ENCODE results near the gene SOX18.
"Not testable (repeated sequence)": the region's sequence is repeated elsewhere in the genome, so short reads cannot be mapped to it uniquely, and the experiment has no call there.

Gene SOX18

GRCh38 chr20:64049060-64049877, at the start of gene SOX18:
TSS of gene SOX18 (minus strand) at chr20:64049639. CDS start at chr20:64049516, 123 bp downstream.
- Mint-ChIP-seq H3K36me3 (ENCODE audit: insufficient read depth) (peaks cover 5% of the 10 kb centered on the region), H3K4me3 (peak within 1 kb of the TSS; percentile 57), H3K9me3 (no peaks in the 10 kb centered on the region), H3K4me1 (peaks cover 11% of the 10 kb centered on the region), H3K27ac (ENCODE audit: low read depth) (no peak within 1 kb of the TSS), H3K27me3 (peaks cover 34% of the 10 kb centered on the region)
- DNase-seq (ENCODE audit: low spot score in 2 of 2) (no peak), ATAC-seq (replicated peaks; ENCODE audit: extremely low read depth, poor library complexity, severe bottlenecking) (peak; percentile 46)

- Mint-ChIP-seq H3K9me3 (no peaks in the 10 kb centered on the region), H3K4me3 (no peak overlapping the region), H3K4me1 (no peaks in the 10 kb centered on the region), H3K27me3 (peaks cover 20% of the 10 kb centered on the region), H3K36me3 (ENCODE audit: insufficient read depth) (peaks cover 1% of the 10 kb centered on the region), H3K27ac (ENCODE audit: low read depth) (no peak overlapping the region)
- DNase-seq (ENCODE audit: low spot score in 2 of 2) = no peak
- ATAC-seq (replicated peaks; ENCODE audit: extremely low read depth, poor library complexity, severe bottlenecking) = no peak
Observed at GRCh38 chr20:64098471-64099013, 49.1 kb upstream of the SOX18 start.

GRCh38 chr20:64096535-64096934, 47.1 kb upstream of the SOX18 start:
- no peaks in the 10 kb centered on the region for H3K9me3 Mint-ChIP-seq
- DNase-seq (ENCODE audit: low spot score in 2 of 2) (no peak), ATAC-seq (replicated peaks; ENCODE audit: extremely low read depth, poor library complexity, severe bottlenecking) (no peak)
- H3K4me3 Mint-ChIP-seq = no peak overlapping the region
- H3K36me3 Mint-ChIP-seq (ENCODE audit: insufficient read depth) = no peaks in the 10 kb centered on the region
- H3K27me3 Mint-ChIP-seq = peaks cover 7% of the 10 kb centered on the region
- H3K27ac Mint-ChIP-seq (ENCODE audit: low read depth) = no peak overlapping the region
- no peaks in the 10 kb centered on the region for H3K4me1 Mint-ChIP-seq

GRCh38 chr20:64095927-64096326, 46.5 kb upstream of the SOX18 start:
- DNase-seq (ENCODE audit: low spot score in 2 of 2) (no peak), ATAC-seq (replicated peaks; ENCODE audit: extremely low read depth, poor library complexity, severe bottlenecking) (no peak)
- H3K4me3 Mint-ChIP-seq = no peak overlapping the region
- no peaks in the 10 kb centered on the region for H3K4me1 Mint-ChIP-seq
- no peak overlapping the region for H3K27ac Mint-ChIP-seq (ENCODE audit: low read depth)
- no peaks in the 10 kb centered on the region for H3K36me3 Mint-ChIP-seq (ENCODE audit: insufficient read depth)
- H3K27me3 Mint-ChIP-seq = peaks cover under 1% of the 10 kb centered on the region
- no peaks in the 10 kb centered on the region for H3K9me3 Mint-ChIP-seq

DNA sequence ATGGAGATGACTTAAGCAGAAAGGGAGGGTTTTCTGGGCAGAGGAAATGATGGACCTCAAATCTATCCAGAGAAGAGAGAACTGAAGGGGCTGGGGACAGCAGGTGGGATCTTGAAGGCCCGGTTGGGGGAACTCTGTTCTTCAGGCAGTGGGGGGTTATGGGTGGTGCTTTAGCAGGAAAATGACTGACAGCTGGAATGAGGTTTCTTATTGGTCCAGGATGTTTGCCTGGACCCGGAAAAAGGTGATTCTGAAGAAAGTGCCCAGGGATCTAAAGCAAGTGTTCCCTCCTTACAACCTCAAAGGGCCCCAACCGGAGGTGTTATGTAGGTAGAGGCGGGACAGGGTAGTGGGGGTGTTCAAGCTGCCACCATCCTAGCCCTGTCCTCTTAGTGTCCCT, 46.0 kb upstream of the SOX18 start:
- Mint-ChIP-seq H3K9me3 (no peaks in the 10 kb centered on the region), H3K36me3 (ENCODE audit: insufficient read depth) (no peaks in the 10 kb centered on the region), H3K4me3 (no peak overlapping the region), H3K27me3 (no peaks in the 10 kb centered on the region), H3K4me1 (no peaks in the 10 kb centered on the region), H3K27ac (ENCODE audit: low read depth) (no peak overlapping the region)
- DNase-seq (ENCODE audit: low spot score in 2 of 2) (no peak), ATAC-seq (replicated peaks; ENCODE audit: extremely low read depth, poor library complexity, severe bottlenecking) (no peak)

- Mint-ChIP-seq H3K36me3 (ENCODE audit: insufficient read depth) (no peaks in the 10 kb centered on the region), H3K27me3 (no peaks in the 10 kb centered on the region), H3K4me3 (no peak overlapping the region), H3K27ac (ENCODE audit: low read depth) (no peak overlapping the region), H3K9me3 (no peaks in the 10 kb centered on the region), H3K4me1 (no peaks in the 10 kb centered on the region)
- no peak for ATAC-seq (replicated peaks; ENCODE audit: extremely low read depth, poor library complexity, severe bottlenecking)
- DNase-seq (ENCODE audit: low spot score in 2 of 2) = no peak
Observed at GRCh38 chr20:64093013-64093503, 43.6 kb upstream of the SOX18 start.

GRCh38 chr20:64092258-64093012, 43.0 kb upstream of the SOX18 start:
- H3K27me3 Mint-ChIP-seq = no peaks in the 10 kb centered on the region
- no peaks in the 10 kb centered on the region for H3K36me3 Mint-ChIP-seq (ENCODE audit: insufficient read depth)
- H3K9me3 Mint-ChIP-seq = no peaks in the 10 kb centered on the region
- DNase-seq (ENCODE audit: low spot score in 2 of 2) (no peak), ATAC-seq (replicated peaks; ENCODE audit: extremely low read depth, poor library complexity, severe bottlenecking) (no peak)
- H3K4me1 Mint-ChIP-seq = no peaks in the 10 kb centered on the region
- no peak overlapping the region for H3K27ac Mint-ChIP-seq (ENCODE audit: low read depth)
- H3K4me3 Mint-ChIP-seq = no peak overlapping the region

GRCh38 chr20:64091770-64092169, 42.3 kb upstream of the SOX18 start:
- H3K4me1 Mint-ChIP-seq = no peaks in the 10 kb centered on the region
- H3K4me3 Mint-ChIP-seq = no peak overlapping the region
- DNase-seq (ENCODE audit: low spot score in 2 of 2) (no peak), ATAC-seq (replicated peaks; ENCODE audit: extremely low read depth, poor library complexity, severe bottlenecking) (no peak)
- H3K9me3 Mint-ChIP-seq = no peaks in the 10 kb centered on the region
- no peak overlapping the region for H3K27ac Mint-ChIP-seq (ENCODE audit: low read depth)
- H3K36me3 Mint-ChIP-seq (ENCODE audit: insufficient read depth) = no peaks in the 10 kb centered on the region
- no peaks in the 10 kb centered on the region for H3K27me3 Mint-ChIP-seq

DNA sequence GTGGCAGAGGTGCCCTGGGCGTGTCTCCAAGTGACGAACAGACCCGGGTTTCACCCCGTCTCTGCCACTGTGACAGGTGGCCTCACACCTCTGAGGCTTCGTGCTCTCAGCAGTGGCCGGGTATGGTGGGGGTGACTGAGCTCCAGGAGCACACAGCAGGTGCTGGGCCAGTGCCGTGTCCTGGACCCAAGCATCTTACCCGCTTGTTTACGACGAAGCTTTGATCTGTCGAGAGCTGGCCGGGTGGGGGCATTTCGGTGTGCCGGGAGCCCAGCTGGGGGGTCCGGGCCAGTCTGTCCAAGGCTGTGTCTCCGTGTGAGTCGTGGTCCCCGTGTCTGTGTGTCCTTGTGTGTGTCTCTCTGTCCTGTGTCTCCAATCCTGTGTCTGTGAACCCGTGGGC, 41.9 kb upstream of the SOX18 start:
- H3K36me3 Mint-ChIP-seq (ENCODE audit: insufficient read depth) = no peaks in the 10 kb centered on the region
- no peaks in the 10 kb centered on the region for H3K27me3 Mint-ChIP-seq
- no peak overlapping the region for H3K4me3 Mint-ChIP-seq
- DNase-seq (ENCODE audit: low spot score in 2 of 2) = no peak
- no peaks in the 10 kb centered on the region for H3K9me3 Mint-ChIP-seq
- ATAC-seq (replicated peaks; ENCODE audit: extremely low read depth, poor library complexity, severe bottlenecking) = no peak
- H3K4me1 Mint-ChIP-seq = no peaks in the 10 kb centered on the region
- H3K27ac Mint-ChIP-seq (ENCODE audit: low read depth) = no peak overlapping the region

GRCh38 chr20:64090165-64090564, 40.7 kb upstream of the SOX18 start:
- no peak for ATAC-seq (replicated peaks; ENCODE audit: extremely low read depth, poor library complexity, severe bottlenecking)
- Mint-ChIP-seq H3K4me1 (no peaks in the 10 kb centered on the region), H3K36me3 (ENCODE audit: insufficient read depth) (no peaks in the 10 kb centered on the region), H3K27me3 (no peaks in the 10 kb centered on the region), H3K4me3 (no peak overlapping the region), H3K9me3 (no peaks in the 10 kb centered on the region), H3K27ac (ENCODE audit: low read depth) (no peak overlapping the region)
- DNase-seq (ENCODE audit: low spot score in 2 of 2) = no peak

DNA sequence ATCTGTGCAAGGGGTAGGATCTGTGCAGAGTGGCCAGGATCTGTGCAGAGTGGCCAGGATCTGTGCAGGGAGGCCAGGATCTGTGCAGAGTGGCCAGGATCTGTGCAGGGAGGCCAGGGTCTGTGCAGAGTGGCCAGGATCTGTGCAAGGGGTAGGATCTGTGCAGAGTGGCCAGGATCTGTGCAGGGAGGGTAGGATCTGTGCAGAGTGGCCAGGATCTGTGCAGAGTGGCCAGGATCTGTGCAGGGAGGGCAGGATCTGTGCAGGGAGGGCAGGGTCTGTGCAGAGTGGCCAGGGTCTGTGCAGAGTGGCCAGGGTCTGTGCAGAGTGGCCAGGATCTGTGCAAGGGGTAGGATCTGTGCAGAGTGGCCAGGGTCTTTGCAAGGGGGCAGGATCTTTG, 39.1 kb upstream of the SOX18 start:
- not testable (repeated sequence) for DNase-seq (ENCODE audit: low spot score in 2 of 2); ATAC-seq (replicated peaks; ENCODE audit: extremely low read depth, poor library complexity, severe bottlenecking); H3K27ac Mint-ChIP-seq (ENCODE audit: low read depth); H3K36me3 Mint-ChIP-seq (ENCODE audit: insufficient read depth); H3K4me1 Mint-ChIP-seq; H3K9me3 Mint-ChIP-seq; H3K27me3 Mint-ChIP-seq; H3K4me3 Mint-ChIP-seq

DNA sequence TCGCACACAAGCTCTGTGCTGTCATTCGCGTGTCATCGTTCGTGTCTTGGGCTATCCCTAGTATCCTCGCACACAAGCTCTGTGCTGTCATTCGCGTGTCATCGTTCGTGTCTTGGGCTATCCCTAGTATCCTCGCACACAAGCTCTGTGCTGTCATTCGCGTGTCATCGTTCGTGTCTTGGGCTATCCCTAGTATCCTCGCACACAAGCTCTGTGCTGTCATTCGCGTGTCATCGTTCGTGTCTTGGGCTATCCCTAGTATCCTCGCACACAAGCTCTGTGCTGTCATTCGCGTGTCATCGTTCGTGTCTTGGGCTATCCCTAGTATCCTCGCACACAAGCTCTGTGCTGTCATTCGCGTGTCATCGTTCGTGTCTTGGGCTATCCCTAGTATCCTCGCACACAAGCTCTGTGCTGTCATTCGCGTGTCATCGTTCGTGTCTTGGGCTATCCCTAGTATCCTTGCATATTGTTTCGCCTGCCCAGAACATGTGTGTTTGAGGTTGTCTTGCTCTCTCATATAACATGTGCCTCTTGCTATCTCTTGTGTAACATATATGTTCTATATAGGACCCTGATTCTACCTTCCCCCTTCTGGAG, 37.9 kb upstream of the SOX18 start:
- not testable (repeated sequence) for H3K36me3 Mint-ChIP-seq (ENCODE audit: insufficient read depth); H3K27ac Mint-ChIP-seq (ENCODE audit: low read depth); ATAC-seq (replicated peaks; ENCODE audit: extremely low read depth, poor library complexity, severe bottlenecking); DNase-seq (ENCODE audit: low spot score in 2 of 2); H3K27me3 Mint-ChIP-seq; H3K9me3 Mint-ChIP-seq; H3K4me3 Mint-ChIP-seq
- peaks cover 18% of the 10 kb centered on the region for H3K4me1 Mint-ChIP-seq

Data from central memory CD8-positive, alpha-beta T cell (primary cell).